Measurements from ENCODE around the gene FSTL1. TPM values are rescaled to one million over a fixed set of nuclear protein-coding genes. Genes with fewer than 3 reads are reported as not detected.

Gene FSTL1
- total RNA-seq, 1 experiment from 2014 or later, result 20.7 TPM

DNA sequence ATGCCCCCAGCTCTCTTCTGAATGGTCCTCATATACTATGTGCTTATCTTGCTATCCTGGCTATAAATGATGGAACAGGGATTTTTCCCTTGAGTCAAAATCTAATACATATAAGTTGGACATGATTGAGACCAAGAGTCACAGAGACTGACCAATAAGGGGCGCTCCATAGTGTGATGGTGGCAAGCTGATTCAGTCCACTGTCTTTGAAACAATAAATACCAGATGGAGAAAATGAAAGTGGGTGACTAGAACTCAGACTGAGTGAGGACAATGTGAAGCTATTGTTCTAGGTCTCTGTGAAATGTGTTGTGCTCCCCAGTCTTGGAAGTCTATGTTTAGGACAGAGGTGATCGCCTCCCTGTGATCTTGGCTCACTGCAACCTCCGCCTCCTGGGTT lies 10.6 kb upstream of the FSTL1 start:
- intact Hi-C loops (cut with micrococcal nuclease), result no loop called here
- no peaks in the 10 kb centered on the region for H3K27me3 ChIP-seq (ENCODE audit: insufficient read depth, low read length)
- no peak for DNase-seq (ENCODE audit: low read depth, low spot score)
- no peaks in the 10 kb centered on the region for H3K4me1 ChIP-seq (ENCODE audit: control insufficient read depth in 1 of 2, insufficient read depth in 2 of 2, low read length in 2 of 2)
- no peaks in the 10 kb centered on the region for H3K79me2 ChIP-seq (ENCODE audit: insufficient read depth, low read length)
- POLR2A ChIA-PET, result no interaction called here
- CTCF ChIA-PET, result no interaction called here
- H3K27ac ChIP-seq (ENCODE audit: low read depth, low read length), result no peak overlapping the region
- H3K9me3 ChIP-seq (ENCODE audit: control insufficient read depth in 1 of 2, insufficient read depth in 1 of 2, low read depth in 1 of 2, low read length in 2 of 2), result no peaks in the 10 kb centered on the region
- H3K4me3 ChIP-seq (replicated peaks in 1 of 2; ENCODE audit: low read depth in 1 of 2, low read length in 2 of 2), result no peak overlapping the region
- TF ChIP-seq, protein P1, sequence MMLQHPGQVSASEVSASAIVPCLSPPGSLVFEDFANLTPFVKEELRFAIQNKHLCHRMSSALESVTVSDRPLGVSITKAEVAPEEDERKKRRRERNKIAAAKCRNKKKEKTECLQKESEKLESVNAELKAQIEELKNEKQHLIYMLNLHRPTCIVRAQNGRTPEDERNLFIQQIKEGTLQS (IDR thresholded peaks at IDR 0.05), result no peak
- TF ChIP-seq SIN3A (IDR thresholded peaks at IDR 0.05; ENCODE audit: low read depth) (no peak), SP1 (IDR thresholded peaks at IDR 0.05; ENCODE audit: low read depth) (no peak), ZNF274 (IDR thresholded peaks at IDR 0.05; ENCODE audit: low read depth, low read length) (no peak), EZH2 (IDR thresholded peaks at IDR 0.05) (no peak), FOSL1 (IDR thresholded peaks at IDR 0.05; ENCODE audit: low read depth) (no peak), RAD21 (IDR thresholded peaks at IDR 0.05; ENCODE audit: low read depth) (no peak), EZH2phosphoT487 (IDR thresholded peaks at IDR 0.05; ENCODE audit: borderline replicate concordance) (no peak), TCF7L2 (IDR thresholded peaks at IDR 0.05; ENCODE audit: borderline replicate concordance, extremely low read depth, insufficient read depth, insufficient read length) (no peak), CEBPB (IDR thresholded peaks at IDR 0.05; ENCODE audit: low read depth) (no peak), YY1 (IDR thresholded peaks at IDR 0.05; ENCODE audit: extremely low read depth, insufficient replicate concordance, low read depth, low read length) (no peak), ELF1 (IDR thresholded peaks at IDR 0.05; ENCODE audit: borderline replicate concordance, low read depth) (no peak)
- TF ChIP-seq, protein P2, sequence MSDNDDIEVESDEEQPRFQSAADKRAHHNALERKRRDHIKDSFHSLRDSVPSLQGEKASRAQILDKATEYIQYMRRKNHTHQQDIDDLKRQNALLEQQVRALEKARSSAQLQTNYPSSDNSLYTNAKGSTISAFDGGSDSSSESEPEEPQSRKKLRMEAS (IDR thresholded peaks at IDR 0.05), result no peak
- TF ChIP-seq, protein P3, sequence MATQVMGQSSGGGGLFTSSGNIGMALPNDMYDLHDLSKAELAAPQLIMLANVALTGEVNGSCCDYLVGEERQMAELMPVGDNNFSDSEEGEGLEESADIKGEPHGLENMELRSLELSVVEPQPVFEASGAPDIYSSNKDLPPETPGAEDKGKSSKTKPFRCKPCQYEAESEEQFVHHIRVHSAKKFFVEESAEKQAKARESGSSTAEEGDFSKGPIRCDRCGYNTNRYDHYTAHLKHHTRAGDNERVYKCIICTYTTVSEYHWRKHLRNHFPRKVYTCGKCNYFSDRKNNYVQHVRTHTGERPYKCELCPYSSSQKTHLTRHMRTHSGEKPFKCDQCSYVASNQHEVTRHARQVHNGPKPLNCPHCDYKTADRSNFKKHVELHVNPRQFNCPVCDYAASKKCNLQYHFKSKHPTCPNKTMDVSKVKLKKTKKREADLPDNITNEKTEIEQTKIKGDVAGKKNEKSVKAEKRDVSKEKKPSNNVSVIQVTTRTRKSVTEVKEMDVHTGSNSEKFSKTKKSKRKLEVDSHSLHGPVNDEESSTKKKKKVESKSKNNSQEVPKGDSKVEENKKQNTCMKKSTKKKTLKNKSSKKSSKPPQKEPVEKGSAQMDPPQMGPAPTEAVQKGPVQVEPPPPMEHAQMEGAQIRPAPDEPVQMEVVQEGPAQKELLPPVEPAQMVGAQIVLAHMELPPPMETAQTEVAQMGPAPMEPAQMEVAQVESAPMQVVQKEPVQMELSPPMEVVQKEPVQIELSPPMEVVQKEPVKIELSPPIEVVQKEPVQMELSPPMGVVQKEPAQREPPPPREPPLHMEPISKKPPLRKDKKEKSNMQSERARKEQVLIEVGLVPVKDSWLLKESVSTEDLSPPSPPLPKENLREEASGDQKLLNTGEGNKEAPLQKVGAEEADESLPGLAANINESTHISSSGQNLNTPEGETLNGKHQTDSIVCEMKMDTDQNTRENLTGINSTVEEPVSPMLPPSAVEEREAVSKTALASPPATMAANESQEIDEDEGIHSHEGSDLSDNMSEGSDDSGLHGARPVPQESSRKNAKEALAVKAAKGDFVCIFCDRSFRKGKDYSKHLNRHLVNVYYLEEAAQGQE (IDR thresholded peaks at IDR 0.05; ENCODE audit: low read depth), result no peak
- TF ChIP-seq, protein P4, sequence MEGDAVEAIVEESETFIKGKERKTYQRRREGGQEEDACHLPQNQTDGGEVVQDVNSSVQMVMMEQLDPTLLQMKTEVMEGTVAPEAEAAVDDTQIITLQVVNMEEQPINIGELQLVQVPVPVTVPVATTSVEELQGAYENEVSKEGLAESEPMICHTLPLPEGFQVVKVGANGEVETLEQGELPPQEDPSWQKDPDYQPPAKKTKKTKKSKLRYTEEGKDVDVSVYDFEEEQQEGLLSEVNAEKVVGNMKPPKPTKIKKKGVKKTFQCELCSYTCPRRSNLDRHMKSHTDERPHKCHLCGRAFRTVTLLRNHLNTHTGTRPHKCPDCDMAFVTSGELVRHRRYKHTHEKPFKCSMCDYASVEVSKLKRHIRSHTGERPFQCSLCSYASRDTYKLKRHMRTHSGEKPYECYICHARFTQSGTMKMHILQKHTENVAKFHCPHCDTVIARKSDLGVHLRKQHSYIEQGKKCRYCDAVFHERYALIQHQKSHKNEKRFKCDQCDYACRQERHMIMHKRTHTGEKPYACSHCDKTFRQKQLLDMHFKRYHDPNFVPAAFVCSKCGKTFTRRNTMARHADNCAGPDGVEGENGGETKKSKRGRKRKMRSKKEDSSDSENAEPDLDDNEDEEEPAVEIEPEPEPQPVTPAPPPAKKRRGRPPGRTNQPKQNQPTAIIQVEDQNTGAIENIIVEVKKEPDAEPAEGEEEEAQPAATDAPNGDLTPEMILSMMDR (IDR thresholded peaks at IDR 0.05 in 2 of 3, conservative IDR thresholded peaks at IDR 0.05 in 1 of 3; ENCODE audit: borderline replicate concordance in 1 of 3, insufficient read depth in 1 of 3, low read depth in 2 of 3, low read length in 2 of 3), result no peak
- H3K4me2 ChIP-seq (ENCODE audit: low read length), result no peak overlapping the region
- RAD21 ChIA-PET (ENCODE audit: low non-redundant PET in 1 of 2, low total read pairs in 2 of 2, uncharacterized antibody in 2 of 2, unreplicated experiment in 2 of 2), result no interaction called here
- H3K9ac ChIP-seq (ENCODE audit: low read length), result no peak overlapping the region
- no peak for ATAC-seq
- H3K36me3 ChIP-seq (ENCODE audit: control insufficient read depth in 1 of 2, insufficient read depth in 2 of 2, low read length in 2 of 2), result no peaks in the 10 kb centered on the region
- BruUV-seq (replicated peaks), result no TSS peak
- H4K20me1 ChIP-seq (ENCODE audit: insufficient read depth), result no peaks in the 10 kb centered on the region
- no peaks in the 10 kb centered on the region for H3K9me2 ChIP-seq (ENCODE audit: insufficient read depth)
- no peak overlapping the region for H2AFZ ChIP-seq (ENCODE audit: low read depth, low read length, poor library complexity, severe bottlenecking)

All from HCT116 (cell line).